NCI-H1092 treated with DMSO at 0.1 percent for 48 hours (cell line): ENCODE measurements around the gene S100A1.
"Not testable (repeated sequence)": the region's sequence is repeated elsewhere in the genome, so short reads cannot be mapped to it uniquely, and the experiment has no call there.

ENCODE experiments used
- DNase-seq: peaks from one replicate; lab custom pipeline; 2025; lab: John Stamatoyannopoulos, UW

The S100A1 gene

DNA sequence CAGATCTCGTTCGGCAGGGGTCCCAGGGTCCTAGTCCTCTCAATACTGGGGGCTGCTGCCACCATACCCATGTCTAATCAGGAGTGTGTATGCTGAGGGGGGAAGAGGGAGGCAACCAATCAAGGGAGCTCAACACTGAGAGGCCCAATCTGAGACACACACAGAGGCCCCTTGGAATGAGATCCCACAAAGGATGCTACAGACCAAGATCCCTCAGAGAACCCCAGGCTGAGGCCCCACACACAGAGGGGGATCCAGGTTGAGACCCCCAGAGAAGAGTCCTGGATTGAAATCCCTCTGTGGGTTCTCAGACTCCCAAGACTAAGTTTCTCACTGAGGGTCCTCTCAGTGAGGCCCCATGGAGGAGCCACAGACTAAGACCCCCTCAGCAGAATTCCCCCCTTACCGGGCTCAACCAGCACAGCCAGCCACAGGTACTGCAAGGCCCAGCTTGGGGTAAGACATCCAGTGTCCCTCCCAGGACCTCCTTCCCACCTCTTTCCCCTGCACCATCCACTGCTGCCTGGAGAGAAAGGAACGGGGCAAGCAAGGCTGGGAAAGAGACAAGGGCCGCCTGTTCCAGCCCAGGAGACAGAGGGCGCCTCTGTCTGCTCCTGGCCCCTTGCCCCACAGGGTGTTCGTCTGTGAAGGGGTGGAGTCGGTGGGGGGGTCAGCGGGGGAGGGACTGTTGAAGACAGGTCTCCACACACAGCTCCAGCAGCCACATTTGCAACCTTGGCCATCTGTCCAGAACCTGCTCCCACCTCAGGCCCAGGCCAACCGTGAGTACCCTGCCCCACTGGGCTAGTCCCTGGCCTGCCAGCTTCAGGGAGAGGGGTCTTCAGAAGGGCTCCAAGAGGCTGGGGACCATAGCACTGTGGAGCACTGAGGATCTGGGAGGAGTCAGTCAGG is at the start of gene S100A1:
S100A1 (plus strand) TSS at position 720 of the 912 bp plus-strand sequence. CDS start 2,088 bp downstream, outside the sequence.
- no peak for DNase-seq

DNA sequence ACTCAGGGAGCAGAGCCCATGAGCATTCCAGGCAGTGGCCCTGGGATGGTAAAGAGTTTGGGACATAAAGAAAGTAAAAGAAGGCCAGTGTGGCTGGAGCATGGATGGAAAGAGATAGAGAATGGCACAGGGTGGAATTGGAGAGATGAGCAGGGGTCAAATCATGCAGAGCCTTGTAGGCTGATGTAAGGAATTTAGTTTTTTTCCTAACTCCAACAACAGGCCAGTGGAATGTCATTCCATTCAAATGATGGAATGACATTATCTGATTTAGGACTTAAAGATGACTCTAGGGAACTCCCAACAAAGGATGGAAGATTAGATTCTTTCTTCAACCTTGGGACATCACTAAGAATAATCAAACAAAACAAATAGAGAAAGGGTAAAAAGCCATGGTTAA is 49.7 kb upstream of the S100A1 start:
- no peak for DNase-seq

DNA sequence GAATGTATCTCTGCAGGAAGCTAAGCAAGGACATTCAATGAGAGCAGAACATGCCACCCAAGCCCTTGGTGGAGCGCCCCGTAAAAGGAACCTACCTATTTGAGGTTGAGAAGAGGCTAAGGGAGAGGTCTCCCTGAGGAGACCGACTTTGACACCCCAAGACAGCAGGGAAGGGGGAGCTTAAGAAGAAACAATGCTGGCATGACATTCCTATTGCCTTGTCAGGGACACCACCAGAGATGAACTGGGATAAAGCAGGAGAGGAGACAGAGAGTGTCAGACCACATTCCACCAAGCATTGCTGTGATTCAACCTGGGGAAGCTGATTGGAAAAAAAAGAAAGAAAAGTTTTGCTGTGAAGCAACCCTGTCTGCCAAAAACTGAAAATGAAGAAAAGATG is 49.3 kb upstream of the S100A1 start:
- DNase-seq = no peak

DNA sequence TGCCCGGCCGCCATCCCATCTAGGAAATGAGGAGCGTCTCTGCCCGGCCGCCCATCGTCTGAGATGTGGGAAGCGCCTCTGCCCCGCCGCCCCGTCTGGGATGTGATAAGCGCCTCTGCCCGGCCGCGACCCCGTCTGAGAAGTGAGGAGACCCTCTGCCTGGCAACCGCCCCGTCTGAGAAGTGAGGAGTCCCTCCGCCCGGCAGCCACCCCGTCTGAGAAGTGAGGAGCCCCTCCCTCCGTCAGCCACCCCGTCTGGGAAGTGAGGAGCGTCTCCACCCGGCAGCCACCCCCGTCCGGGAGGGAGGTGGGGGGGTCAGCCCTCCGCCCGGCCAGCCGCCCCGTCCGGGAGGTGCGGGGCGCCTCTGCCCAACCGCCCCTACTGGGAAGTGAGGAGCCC is 45.4 kb upstream of the S100A1 start:
- not testable (repeated sequence) for DNase-seq

DNA sequence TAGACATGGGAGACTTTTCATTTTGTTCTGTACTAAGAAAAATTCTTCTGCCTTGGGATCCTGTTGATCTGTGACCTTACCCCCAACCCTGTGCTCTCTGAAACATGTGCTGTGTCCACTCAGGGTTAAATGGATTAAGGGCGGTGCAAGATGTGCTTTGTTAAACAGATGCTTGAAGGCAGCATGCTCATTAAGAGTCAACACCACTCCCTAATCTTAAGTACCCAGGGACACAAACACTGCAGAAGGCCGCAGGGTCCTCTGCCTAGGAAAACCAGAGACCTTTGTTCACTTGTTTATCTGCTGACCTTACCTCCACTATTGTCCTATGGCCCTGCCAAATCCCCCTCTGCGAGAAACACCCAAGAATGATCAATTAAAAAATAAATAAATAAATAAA is 44.7 kb upstream of the S100A1 start:
- not testable (repeated sequence) for DNase-seq

DNA sequence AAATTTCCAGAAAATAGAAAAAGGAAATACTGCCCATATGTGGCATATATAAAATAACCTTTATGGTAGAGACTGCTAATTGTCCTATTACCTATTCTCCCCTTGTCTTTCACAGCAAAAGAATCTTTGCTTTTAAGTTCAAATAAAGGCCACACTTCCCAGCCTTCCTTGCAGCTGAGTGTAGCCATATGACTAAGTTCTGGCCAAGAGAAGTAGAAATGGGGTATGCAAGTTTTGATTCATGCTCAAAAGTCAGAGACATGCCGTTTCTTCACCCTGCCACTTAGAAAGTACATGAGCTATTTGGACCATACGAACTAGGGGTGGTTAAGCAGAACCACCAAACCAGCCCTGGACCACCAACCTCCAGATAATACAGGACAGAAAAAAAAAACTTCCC is 44.3 kb upstream of the S100A1 start:
- no peak for DNase-seq

DNA sequence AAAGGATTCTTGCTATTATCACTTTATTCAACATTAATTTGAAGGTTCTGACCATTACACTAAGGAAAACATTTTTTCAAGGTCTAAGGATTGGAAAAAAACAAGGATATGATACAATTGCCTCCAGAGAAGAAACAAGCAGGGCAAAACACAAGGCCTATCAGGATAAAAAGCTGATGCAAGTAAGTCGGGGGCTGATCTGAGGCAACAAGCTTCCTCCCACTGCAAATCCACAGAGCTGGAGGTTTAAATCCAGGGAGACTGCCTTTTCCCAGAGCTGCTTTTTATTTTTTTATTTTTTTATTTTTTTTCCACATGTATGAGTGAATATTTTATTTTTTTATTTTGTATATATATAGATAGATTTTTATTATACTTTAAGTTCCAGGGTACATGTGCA is 43.2 kb upstream of the S100A1 start:
- no peak for DNase-seq

DNA sequence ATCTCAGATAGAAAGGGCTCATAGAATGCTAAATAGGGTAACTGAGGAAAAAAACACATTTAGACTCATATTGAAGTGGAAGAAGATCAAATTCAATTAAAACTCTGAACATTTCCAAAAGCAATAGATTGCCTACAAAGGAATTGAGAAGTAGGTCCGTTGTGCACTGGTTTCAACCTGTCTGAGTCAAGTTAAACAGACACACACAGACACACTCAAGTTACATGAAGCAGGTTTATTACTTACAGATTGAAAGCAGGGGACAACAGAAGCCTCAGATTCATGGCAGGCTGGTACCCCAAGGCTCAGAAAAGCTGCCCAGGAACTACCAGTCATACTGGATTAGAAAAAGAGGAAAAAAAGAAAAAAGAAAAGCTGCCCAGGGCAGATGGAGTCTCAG is 41.9 kb upstream of the S100A1 start:
- no peak for DNase-seq

DNA sequence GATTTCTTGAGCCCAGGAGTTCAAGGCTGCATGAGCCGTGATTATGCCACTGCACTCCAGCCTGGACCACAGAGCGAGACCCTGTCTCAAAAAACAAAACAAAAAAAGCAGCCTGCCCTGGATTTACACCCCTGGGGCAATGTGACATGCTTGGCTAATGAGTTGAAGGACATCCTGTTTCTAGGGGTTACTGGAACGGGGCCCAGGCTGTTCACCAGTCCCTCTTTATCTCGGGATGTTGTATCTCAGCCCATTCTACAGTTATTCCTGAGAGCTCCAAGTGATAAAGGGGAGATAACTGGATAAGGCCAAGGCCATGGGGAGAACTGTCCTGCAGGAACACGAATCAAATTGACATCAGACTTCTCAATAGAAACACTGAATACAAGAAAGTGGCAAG is 40.9 kb upstream of the S100A1 start:
- DNase-seq = no peak

DNA sequence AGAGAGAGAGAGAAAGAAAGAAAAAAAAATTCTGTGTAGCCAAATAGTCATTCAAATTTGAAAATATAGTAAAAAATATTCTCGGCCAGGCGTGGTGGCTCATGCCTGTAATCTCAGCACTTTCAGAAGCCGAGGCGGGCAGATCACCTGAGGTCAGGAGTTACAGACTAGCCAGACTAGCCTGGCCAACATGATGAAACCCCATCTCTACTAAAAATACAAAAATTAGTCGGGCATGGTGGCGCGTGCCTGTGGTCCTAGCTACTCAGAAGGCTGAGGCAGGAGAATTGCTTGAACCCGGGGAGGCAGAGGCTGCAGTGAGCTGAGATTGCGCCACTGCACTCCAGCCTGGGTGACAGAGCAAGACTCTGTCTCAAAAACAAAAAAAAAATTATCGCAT is 40.2 kb upstream of the S100A1 start:
- DNase-seq = not testable (repeated sequence)

DNA sequence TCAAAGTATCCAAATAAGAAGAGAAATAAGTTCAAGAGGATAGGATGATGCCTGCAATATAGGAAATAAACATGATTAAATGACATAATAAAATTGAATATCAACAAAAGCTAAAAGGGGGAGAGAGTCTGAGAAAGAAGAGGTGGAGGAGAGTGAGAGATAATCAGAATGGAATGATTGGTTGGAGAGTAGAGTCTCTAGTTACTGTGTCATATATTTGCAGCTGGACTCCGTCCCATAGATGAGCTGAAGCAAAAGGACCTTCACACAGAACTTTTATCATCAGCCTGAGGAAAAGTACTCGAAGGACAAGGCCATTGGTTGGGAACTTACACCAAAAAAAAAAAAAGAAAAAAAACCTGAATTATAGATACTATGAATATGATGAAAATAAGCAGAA is 39.8 kb upstream of the S100A1 start:
- DNase-seq = no peak

DNA sequence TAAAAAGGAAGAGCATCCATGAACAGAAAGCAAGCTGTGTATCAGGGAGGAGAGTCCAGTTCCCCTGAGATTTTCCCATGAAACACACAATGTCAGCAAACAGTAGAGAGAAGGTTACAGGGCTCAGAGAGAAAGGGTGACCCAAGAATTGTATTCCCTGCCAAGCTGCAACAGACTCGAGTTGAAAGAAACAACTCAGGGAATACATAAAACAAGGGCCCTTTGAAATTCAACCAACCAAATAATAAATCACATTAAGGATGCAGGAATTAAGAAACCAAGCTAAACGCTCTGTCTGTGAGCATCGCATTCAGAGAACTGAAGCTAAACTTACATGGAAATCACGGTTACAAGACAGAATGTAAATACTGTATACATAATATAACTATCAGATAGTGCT is 35.5 kb upstream of the S100A1 start:
- DNase-seq = no peak

DNA sequence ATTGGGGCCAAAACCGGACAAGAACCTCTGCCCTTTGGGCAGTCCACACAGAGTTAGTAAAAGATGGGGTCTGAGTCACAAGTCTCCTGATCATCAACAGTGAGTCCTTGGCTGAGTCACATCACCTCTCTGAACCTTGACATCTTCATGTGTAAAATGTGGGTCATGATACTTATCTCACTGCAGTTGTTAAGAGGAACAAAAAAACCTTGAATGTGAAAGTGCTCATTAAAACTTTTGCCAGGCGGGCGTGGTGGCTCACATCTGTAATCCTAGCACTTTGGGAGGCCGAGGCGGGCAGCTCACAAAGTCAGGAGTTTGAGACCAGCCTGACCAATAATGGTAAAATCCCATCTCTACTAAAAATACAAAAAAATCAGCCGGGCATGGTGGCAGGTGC is 31.0 kb upstream of the S100A1 start:
- DNase-seq = no peak

DNA sequence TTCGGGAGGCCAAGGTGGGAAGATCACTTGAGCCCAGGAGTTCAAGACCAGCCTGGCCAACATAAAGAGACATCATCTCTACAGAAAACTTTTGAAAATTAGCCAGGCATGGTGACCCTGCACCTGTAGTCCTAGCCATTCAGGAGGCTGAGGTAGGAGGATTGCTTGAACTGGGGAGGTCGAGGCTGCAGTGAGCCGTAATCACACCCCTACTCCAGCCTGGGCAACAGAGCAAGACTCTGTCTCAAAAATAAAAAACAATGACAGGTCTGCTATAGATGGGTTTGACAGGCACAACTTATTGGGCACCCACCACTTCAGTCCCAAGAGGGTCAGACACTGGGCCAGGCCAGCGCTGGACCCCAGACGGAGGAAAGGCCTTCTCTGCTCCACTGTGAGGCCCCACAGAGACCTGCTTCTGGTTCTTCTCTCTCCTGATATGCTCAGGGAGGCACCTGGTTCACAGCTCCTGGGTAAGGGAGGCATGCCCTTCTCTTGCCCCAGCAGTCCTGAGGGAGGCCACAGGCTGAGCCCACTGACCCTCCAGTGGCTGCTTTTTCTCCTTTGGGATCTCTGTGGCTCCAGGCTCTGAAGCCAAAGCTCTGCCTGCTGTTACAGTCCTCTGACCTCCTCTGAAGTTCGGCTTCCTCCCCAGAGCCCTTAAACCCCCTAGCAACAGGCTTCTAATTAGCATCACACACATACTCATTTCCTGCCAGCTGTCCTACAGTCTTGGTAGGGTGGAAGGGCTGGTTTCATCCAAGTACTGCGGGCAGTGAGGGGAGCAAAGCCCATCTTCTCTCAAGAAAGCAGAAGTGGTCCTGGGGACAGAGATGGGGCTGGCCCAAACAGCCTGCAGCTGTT is 29.7 kb upstream of the S100A1 start:
- peak; percentile 35 for DNase-seq

DNA sequence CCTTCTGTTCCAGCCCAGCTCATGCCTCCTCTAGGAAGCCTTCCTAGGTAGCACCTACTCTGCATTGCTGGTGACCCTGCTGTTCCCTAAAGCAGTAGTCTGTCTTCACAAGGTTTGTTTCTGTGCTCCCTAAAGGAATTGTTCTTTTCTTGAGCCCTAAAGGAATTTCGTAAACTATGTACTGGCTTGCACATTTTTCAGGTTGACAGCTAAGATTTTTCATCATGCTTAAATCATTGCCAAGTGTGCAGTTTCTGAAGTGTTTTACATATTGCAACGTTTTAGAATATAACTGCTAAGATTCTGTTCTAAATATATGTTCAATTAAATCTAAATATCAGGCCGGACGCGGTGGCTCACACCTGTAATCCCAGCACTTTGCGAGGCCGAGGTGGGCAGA is 28.4 kb upstream of the S100A1 start:
- DNase-seq = no peak

DNA sequence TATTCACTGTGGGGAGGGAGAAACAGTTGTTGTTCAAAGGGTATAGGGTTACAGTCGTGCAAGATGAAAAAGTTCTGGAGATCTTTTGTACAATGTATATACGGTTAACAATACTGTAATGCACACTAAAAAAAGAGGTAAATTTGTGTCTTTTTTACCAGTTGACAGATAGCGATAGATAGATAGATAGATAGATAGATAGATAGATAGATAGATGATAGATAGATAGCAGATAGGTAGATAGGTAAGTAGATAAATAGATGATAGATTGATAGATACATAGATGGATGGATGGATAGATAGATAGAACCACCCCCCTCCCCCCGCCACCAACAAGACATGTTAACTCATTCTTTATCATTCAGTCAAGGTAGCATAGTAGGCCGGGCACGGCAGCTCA is 25.5 kb upstream of the S100A1 start:
- no peak for DNase-seq

DNA sequence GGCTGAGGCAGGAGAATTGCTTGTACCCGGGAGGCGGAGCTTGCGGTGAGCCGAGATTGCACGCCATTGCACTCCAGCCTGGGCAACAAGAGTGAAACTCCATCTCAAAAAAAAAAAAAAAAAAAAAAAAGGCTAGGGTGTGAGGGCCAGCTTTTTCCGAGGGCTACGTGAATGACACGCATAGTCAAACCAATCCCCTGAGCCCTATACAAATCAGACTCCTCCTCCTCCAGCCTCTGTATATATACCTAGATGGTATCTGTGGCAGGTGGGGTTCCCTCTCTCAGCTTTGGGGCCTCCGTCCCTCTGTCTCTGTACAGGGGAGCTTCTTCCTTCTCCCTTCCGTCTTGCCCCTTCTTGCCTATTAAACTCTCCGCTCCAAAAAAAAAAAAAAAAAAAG is 22.0 kb upstream of the S100A1 start:
- DNase-seq = no peak

DNA sequence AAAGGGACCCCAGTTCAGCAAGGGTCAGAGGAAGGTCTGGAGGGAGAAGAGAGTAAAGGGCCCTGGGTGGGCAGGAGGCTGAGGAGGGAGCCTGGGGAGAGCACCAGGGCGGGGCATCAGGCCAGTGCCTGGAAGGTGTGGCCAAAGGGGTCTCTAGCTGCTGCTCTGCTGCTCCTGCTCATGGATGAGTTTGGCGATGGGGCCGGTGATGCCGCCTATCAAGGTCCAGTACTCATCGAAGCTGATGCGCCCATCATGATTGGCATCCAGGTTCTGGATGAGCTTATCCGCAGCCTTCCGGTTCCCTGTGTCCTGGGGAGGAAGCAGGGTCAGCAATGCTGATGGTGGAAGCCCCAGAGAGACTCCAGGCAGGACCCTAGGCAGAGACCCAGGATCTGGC is 20.9 kb upstream of the S100A1 start:
- no peak for DNase-seq

DNA sequence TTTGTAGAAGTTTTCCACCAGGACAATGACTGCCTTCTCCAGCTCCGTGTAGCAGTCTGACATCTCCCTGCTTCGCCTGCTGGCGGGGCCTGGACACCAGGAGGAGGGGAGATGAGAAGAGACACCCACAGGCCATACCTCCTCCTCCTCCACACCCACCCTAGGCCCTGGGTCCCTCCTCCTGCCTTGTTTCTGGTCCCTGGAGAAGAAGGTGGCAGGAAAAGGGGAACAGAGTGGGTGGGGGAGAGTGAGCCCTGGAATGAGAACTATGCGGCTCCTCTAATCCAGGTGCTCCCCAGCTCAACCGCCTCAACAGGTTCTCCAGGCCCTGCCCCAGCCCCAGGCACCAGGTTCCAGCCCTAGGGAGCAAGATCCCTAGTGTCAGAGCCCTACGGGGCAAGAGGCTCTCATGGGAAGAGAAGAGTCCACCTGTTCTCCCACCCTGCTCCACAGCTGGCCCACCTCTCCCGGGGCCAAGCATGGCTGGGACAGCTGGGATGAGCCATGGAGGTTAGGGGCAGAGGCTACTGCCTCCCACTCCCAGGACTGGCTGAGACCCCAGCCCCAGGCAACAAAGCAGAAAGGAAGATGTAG is 20.0 kb upstream of the S100A1 start:
- DNase-seq = no peak

DNA sequence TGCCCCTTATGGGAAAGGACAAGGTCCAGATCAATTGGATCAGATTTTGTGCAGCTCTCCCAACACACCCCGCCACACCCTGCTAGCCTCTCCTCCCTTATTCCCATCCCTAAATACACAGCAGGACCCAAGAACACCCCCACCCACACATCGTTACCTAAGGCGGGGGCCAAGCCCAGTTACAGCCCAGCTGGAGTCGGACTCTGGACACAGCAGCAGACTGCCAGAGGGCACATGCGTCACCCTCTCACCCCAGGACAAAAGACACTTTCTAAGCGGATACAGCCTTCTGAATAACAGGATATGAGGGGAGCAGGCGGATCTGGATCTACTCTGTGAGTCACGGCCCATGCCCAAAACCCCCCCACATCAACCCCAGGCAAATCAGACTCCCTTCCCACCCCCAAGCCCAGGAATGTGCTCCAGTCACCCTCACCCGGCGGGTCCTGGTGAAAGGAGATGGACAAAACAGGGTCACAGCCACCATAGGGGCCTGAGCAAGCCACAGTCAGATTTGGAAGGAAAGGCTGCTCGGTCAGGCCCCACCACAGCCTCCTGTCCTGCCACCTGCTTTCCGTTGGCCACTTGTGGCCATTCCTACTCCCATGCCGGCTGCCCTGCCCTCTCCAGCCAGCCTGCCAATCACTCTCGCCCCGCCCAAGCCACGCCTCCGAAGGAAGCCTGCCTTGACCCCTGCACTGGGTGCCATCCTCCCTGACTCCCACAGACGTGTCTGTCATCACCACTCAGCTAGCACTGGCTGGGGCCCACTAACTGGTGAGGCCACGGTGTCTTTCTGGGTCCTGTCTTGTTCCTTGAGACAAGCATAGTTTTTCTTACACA is 19.3 kb upstream of the S100A1 start:
- DNase-seq = no peak

DNA sequence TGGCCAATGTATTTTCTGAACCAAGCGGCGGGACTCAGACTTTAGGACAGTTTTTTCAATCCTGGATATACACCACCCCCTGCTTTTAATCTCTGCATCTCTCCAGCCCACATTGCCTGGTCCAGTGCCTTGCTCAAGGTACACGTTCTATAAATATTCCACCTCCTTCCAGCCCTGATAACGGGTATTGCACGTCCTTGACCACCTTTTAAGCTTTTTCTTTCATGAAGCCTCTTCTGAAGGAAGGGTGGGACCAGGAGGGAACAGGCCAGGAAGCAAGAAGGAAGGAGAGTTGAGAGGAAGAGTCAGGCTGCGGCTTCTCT is 18.7 kb upstream of the S100A1 start:
- no peak for DNase-seq

DNA sequence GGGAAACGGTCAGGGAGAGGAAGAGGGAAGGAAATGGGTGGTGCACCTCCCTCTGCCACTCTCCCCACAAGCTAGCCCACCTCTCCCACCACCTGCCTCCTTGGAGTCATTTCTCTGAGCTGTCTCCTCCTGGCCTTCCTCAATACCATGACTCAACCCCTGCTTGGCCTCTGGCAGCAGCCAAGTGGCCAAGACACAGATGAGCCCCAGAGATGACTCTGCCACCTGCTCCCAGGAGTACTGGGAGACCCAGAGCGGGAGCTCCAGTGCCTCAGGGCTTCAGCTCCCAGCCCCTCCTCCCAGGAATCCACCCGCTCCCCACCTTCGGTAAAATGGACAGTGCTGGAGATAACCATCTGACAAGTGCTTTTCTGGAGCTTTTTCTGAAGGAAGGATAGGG is 17.9 kb upstream of the S100A1 start:
- no peak for DNase-seq
